ENCODE results near the gene RAB4B. TPM values are rescaled to one million over a fixed set of nuclear protein-coding genes. Genes with fewer than 3 reads are reported as not detected.

Gene RAB4B
- total RNA-seq, 1 donor: 13.4 TPM

GRCh38 chr19:40743926-40744325 lies 34.1 kb upstream of the RAB4B start:
- H3K4me3 ChIP-seq (ENCODE audit: low read depth, low read length): no peak overlapping the region
- TF ChIP-seq, protein P1, sequence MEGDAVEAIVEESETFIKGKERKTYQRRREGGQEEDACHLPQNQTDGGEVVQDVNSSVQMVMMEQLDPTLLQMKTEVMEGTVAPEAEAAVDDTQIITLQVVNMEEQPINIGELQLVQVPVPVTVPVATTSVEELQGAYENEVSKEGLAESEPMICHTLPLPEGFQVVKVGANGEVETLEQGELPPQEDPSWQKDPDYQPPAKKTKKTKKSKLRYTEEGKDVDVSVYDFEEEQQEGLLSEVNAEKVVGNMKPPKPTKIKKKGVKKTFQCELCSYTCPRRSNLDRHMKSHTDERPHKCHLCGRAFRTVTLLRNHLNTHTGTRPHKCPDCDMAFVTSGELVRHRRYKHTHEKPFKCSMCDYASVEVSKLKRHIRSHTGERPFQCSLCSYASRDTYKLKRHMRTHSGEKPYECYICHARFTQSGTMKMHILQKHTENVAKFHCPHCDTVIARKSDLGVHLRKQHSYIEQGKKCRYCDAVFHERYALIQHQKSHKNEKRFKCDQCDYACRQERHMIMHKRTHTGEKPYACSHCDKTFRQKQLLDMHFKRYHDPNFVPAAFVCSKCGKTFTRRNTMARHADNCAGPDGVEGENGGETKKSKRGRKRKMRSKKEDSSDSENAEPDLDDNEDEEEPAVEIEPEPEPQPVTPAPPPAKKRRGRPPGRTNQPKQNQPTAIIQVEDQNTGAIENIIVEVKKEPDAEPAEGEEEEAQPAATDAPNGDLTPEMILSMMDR (IDR thresholded peaks at IDR 0.05; ENCODE audit: insufficient read depth, low read depth, low read length): no peak
- no peak for DNase-seq (ENCODE audit: low read depth)

GRCh38 chr19:40744554-40745401 lies 33.3 kb upstream of the RAB4B start:
- H3K4me3 ChIP-seq (ENCODE audit: low read depth, low read length): no peak overlapping the region
- TF ChIP-seq, protein P1 (IDR thresholded peaks at IDR 0.05; ENCODE audit: insufficient read depth, low read depth, low read length): no peak
- peak; percentile 31 for DNase-seq (ENCODE audit: low read depth)

DNA sequence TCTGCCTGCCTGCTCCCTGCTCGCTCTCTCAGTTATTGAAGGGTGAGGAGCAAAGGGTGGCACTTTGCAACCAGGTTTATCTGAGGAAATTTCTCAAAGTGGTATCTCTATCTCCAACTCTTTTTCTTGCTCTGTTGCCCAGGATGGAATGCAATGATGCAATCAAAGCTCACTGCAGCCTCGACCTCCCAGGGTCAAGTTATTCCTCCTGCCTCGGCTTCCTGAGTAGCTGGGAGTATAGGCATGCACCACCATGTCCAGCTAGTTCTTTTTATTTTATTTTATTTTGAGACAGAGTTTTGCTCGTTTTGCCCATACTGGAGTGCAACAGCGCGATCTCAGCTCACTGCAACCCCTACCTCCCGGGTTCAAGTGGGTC lies 32.7 kb upstream of the RAB4B start:
- peak; percentile 73 for DNase-seq (ENCODE audit: low read depth)
- H3K4me3 ChIP-seq (ENCODE audit: low read depth, low read length): no peak overlapping the region
- TF ChIP-seq, protein P1 (IDR thresholded peaks at IDR 0.05; ENCODE audit: insufficient read depth, low read depth, low read length): no peak

- no peak for DNase-seq (ENCODE audit: low read depth)
- TF ChIP-seq, protein P1 (IDR thresholded peaks at IDR 0.05; ENCODE audit: insufficient read depth, low read depth, low read length): no peak
Observed at GRCh38 chr19:40747536-40747935, 30.5 kb upstream of the RAB4B start.

GRCh38 chr19:40750058-40750873 lies 27.8 kb upstream of the RAB4B start, which contains the start of gene ACTMAP:
ACTMAP (minus strand) TSS chr19:40750477; CDS start chr19:40749803, 674 bp downstream.
- TF ChIP-seq, protein P1 (IDR thresholded peaks at IDR 0.05; ENCODE audit: insufficient read depth, low read depth, low read length): no peak

More at GRCh38 chr19:40747536-40747935, 30.5 kb upstream of the RAB4B start:
- H3K4me3 ChIP-seq (ENCODE audit: low read depth, low read length): no peak overlapping the region

DNA sequence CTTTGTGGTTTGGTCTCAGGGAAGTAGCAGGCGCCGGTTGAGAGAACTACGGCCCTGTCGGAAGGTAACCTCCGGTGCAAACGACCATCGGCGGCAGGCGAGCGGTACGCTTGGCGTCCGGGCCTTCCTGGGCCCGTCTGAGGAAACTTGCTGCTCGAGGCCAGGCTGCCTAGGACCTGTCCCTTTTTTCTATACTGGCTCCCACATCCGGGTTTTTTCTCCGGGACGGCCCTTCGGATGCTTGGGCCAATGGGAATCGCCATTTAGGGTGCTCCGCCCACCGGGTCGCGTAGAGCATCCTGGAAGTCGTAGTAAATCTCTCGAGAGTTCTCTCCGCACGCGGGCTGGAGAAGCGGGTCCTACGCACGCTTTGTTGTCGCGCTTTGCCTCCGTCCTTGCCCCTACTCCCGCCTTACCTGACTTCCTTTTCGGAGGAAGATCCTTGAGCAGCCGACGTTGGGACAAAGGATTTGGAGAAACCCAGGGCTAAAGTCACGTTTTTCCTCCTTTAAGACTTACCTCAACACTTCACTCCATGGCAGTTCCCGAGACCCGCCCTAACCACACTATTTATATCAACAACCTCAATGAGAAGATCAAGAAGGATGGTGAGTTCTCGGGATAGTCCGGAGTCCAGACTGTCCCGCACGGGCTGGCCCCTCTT lies 27.0 kb upstream of the RAB4B start, which contains the start of gene SNRPA:
Gene SNRPA (plus strand): TSS at position 330 of the 664 bp plus-strand sequence. CDS start 206 bp downstream, at position 536.
- peak within 1 kb of the TSS; percentile 91 for H3K4me3 ChIP-seq (ENCODE audit: low read depth, low read length)
- TF ChIP-seq, protein P1 (IDR thresholded peaks at IDR 0.05; ENCODE audit: insufficient read depth, low read depth, low read length): no peak
- peak; percentile 99 for DNase-seq (ENCODE audit: low read depth)

More at GRCh38 chr19:40750058-40750873, 27.8 kb upstream of the RAB4B start, which contains the start of gene ACTMAP:
- H3K4me3 ChIP-seq (ENCODE audit: low read depth, low read length): peak within 1 kb of the TSS; percentile 91
- peak; percentile 100 for DNase-seq (ENCODE audit: low read depth)
